Liver (tissue), 9 donors: ENCODE data around the gene GPT2. TPM values are rescaled to one million over a fixed set of nuclear protein-coding genes. Genes with fewer than 3 reads are reported as not detected.
A peak's percentile ranks its signal among the peaks of the same experiment; 100 is the strongest.

Source experiments
- DNase-seq: peaks from one replicate; pipeline ENCODE4 v3.0.0-alpha.2; 2017; ENCODE audit warnings: low spot score
- H3K27ac ChIP-seq, 2 donors: one replicate each; pipeline ENCODE4 v1.7.0; 2013; ENCODE audit warnings: inconsistent platforms in 2 of 2, low read length in 2 of 2, control low read depth in 1 of 2, low read depth in 1 of 2, mild to moderate bottlenecking in 1 of 2
- H3K27me3 ChIP-seq, 4 donors: one replicate each; pipeline versions ENCODE4 v1.6.1 to v1.7.0; 2013; ENCODE audit warnings: low read length in 3 of 4, inconsistent platforms in 1 of 4, mild to moderate bottlenecking in 1 of 4, moderate library complexity in 1 of 4; ENCODE audit not compliant: control insufficient read depth in 4 of 4, insufficient read depth in 4 of 4
- H3K36me3 ChIP-seq, 4 donors: one replicate each; pipeline versions ENCODE4 v1.6.1 to v1.7.0; 2013; ENCODE audit warnings: low read length in 3 of 4, mild to moderate bottlenecking in 3 of 4, low read depth in 1 of 4, moderate library complexity in 1 of 4; ENCODE audit not compliant: control insufficient read depth in 4 of 4, insufficient read depth in 3 of 4
- H3K4me1 ChIP-seq, 4 donors: one replicate each; pipeline versions ENCODE4 v1.6.1 to v1.7.0; 2013; ENCODE audit warnings: low read length in 3 of 4, mild to moderate bottlenecking in 3 of 4, moderate library complexity in 1 of 4; ENCODE audit not compliant: control insufficient read depth in 4 of 4, insufficient read depth in 4 of 4
- H3K4me3 ChIP-seq, 3 donors: one replicate each; pipeline versions ENCODE4 v1.6.1 to v1.7.0; 2013; ENCODE audit warnings: low read length in 3 of 3, control low read depth in 1 of 3, low read depth in 1 of 3, mild to moderate bottlenecking in 1 of 3
- H3K9ac ChIP-seq, 2 donors: one replicate each; pipeline ENCODE4 v1.7.0; 2013; ENCODE audit warnings: low read length in 2 of 2, mild to moderate bottlenecking in 2 of 2, moderate library complexity in 2 of 2, control low read depth in 1 of 2, low read depth in 1 of 2
- H3K9me3 ChIP-seq, 4 donors: one replicate each; pipeline versions ENCODE4 v1.6.1 to v1.7.0; 2013; ENCODE audit warnings: low read length in 3 of 4; ENCODE audit not compliant: control insufficient read depth in 4 of 4
- EGR1 ChIP-seq, 2 donors: IDR thresholded peaks; 2 replicates each; pipeline ENCODE4 v1.6.1; 2016 to 2018; ENCODE audit warnings: antibody characterized with exemption in 2 of 2, low read depth in 2 of 2
- FOXA2 ChIP-seq: IDR thresholded peaks from 2 replicates; pipeline ENCODE4 v1.6.1; 2016; ENCODE audit warnings: antibody characterized with exemption
- GABPA ChIP-seq, 2 donors: IDR thresholded peaks in 1 of 2; conservative IDR thresholded peaks in 1 of 2; 2 replicates each; pipeline ENCODE4 v1.6.1; 2016; ENCODE audit warnings: antibody characterized with exemption in 2 of 2, mild to moderate bottlenecking in 1 of 2, moderate library complexity in 1 of 2
- HNF4A ChIP-seq, 2 donors: conservative IDR thresholded peaks; 2 replicates each; pipeline ENCODE4 v1.6.1; 2016; ENCODE audit warnings: antibody characterized with exemption in 2 of 2, mild to moderate bottlenecking in 2 of 2
- HNF4G ChIP-seq: IDR thresholded peaks from 2 replicates; pipeline ENCODE4 v1.6.1; 2016; ENCODE audit warnings: antibody characterized with exemption
- JUND ChIP-seq, 2 donors: IDR thresholded peaks; 2 replicates each; pipeline ENCODE4 v1.6.1; 2016; ENCODE audit warnings: antibody characterized with exemption in 2 of 2
- NR2F2 ChIP-seq: IDR thresholded peaks from 2 replicates; pipeline ENCODE4 v1.6.1; 2016; ENCODE audit warnings: antibody characterized with exemption
- RAD21 ChIP-seq, 2 donors: IDR thresholded peaks; 2 replicates each; pipeline ENCODE4 v1.6.1; 2016; ENCODE audit warnings: antibody characterized with exemption in 2 of 2, mild to moderate bottlenecking in 2 of 2
- RXRA ChIP-seq, 2 donors: IDR thresholded peaks; 2 replicates each; pipeline ENCODE4 v1.6.1; 2017 to 2018; ENCODE audit warnings: antibody characterized with exemption in 2 of 2, mild to moderate bottlenecking in 1 of 2
- SP1 ChIP-seq: IDR thresholded peaks from 2 replicates; pipeline ENCODE4 v1.6.1; 2018; ENCODE audit warnings: antibody characterized with exemption, mild to moderate bottlenecking
- TAF1 ChIP-seq: conservative IDR thresholded peaks from 2 replicates; pipeline ENCODE4 v1.6.1; 2016; ENCODE audit warnings: antibody characterized with exemption, mild to moderate bottlenecking
- WGBS: extraction: QIAGEN DNeasy Blood & Tissue Kit; methylation state at CpG from one replicate; pipeline ENCODE4 v1.1.7; 2013; 5-methylcytosine and 5-hydroxymethylcytosine counted together
- polyA plus RNA-seq, 2 donors: library from polyadenylated mRNA; stranded (reverse) in 1 of 2; unstranded in 1 of 2; fragments of 200-250 nt in 1 of 2; fragments of >200 nt in 1 of 2; fragmentation: Nextera tagmentation in 1 of 2; extraction: Ambion mirVana in 1 of 2; gene quantifications; one replicate each; pipeline versions ENCODE4 v1.2.1 to v1.2.3, GENCODE V29; 2013 to 2015
- total RNA-seq, 2 donors: library from RNA; depleted of rRNA; stranded (reverse); fragments of >200 nt; gene quantifications; one replicate each; pipeline ENCODE4 v1.2.3, GENCODE V29; 2014
- TF ChIP-seq, protein P1 (sequence below): IDR thresholded peaks from 2 replicates; pipeline ENCODE4 v1.6.1; 2016; ENCODE audit warnings: antibody characterized with exemption, mild to moderate bottlenecking
- TF ChIP-seq, protein P2 (sequence below): IDR thresholded peaks from 2 replicates; pipeline ENCODE4 v1.6.1; 2016; ENCODE audit warnings: antibody characterized with exemption
- TF ChIP-seq, protein P3 (sequence below): IDR thresholded peaks from 2 replicates; pipeline ENCODE4 v1.6.1; 2016; ENCODE audit warnings: antibody characterized with exemption
- TF ChIP-seq, protein P4 (sequence below): IDR thresholded peaks from 2 replicates; pipeline ENCODE4 v1.6.1; 2016; ENCODE audit warnings: antibody characterized with exemption
- donor health status: healthy.
- donor health status: healthy.
- donor health status: healthy.
- donor health status: healthy.
- donor health status: healthy.

GPT2 gene
- total and polyA plus RNA-seq, 4 donors: 6.8 to 78.3 (median 47.0) TPM

DNA sequence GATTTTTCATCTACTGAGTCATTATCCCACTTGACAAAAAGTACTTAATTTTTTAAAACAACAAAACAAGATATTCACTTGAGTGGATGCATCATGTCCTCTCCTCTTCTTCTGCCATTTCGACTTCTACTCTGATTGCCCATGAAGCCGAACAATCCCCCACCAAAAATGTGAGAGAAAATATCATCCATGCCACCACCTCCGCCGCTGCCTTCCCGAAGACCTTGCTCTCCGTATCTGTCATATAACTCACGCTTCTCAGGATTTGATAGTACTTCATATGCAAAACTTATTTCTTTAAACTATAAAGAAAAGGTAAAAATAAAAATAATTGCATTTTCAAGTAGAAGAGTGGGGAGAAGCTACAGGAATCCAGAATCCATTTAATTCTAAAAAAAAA lies 87.1 kb downstream of the GPT2 start:
- WGBS: 97% methylated on average over 7 of the region's 7 CpGs
- TF ChIP-seq EGR1 (IDR thresholded peaks at IDR 0.05; ENCODE audit: low read depth in 2 of 2) (no peak), RAD21 (IDR thresholded peaks at IDR 0.05) (no peak)
- Histone ChIP-seq H3K36me3 (peaks cover 3 to 31% (median 18%) of the 10 kb centered on the region in 4 donors), H3K9me3 (no peaks in the 10 kb centered on the region), H3K9ac (no peak overlapping the region), H3K27ac (no peak overlapping the region), H3K4me3 (no peak overlapping the region), H3K4me1 (peaks cover 7 to 36% (median 14%) of the 10 kb centered on the region in 4 donors), H3K27me3 (no peaks in the 10 kb centered on the region)
- no peak for DNase-seq

DNA sequence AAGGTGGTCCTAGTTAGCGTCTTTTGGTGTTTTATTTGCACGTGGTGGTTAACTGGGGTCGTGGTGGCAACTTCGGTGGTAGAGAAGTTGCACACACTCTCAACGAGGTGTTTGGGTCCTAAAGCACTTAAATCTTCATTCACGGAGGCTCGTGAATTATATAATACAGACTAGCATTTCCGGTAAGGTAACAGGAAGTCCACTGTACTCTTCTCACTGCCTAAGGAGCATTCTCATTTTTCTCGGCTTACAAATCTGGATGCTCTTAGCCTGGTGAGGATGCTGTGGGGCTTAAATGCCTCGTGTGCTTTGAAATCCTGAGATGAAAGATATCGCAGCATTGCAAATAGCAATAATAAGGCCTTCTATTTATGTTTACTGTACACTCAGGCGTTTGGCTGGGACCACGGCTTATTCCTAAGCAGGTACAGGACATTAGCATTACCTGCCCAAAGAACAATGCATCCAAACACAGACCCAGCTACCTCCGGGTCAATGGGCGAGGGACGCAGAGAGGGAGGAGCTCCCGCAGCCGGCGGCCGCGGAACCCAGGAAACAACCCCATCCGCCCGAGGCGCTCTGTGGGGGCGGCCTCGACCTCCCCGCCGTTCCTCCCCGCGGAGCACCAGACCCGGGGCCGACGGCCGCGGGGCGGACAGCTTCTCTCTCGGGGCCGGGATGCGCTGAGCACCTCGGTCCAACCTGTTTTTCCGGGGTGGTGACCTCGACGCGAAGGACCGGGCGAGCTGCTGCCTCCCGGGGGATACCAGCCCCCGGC lies 88.5 kb downstream of the GPT2 start:
- Histone ChIP-seq H3K4me1 (peaks cover 7 to 42% (median 16%) of the 10 kb centered on the region in 4 donors), H3K27me3 (no peaks in the 10 kb centered on the region), H3K4me3 (peak overlapping the region; percentile 86 to 93 (median 92)), H3K36me3 (peaks cover 3 to 17% (median 9%) of the 10 kb centered on the region in 4 donors), H3K27ac (peak overlapping the region; percentile 65 to 99), H3K9ac (peak overlapping the region; percentile 89 to 96), H3K9me3 (no peaks in the 10 kb centered on the region)
- TF ChIP-seq GABPA (IDR thresholded peaks at IDR 0.05 in 1 of 2, conservative IDR thresholded peaks at IDR 0.05 in 1 of 2) (peak; percentile 34 to 58), NR2F2 (no peak)
- TF ChIP-seq, protein P1, sequence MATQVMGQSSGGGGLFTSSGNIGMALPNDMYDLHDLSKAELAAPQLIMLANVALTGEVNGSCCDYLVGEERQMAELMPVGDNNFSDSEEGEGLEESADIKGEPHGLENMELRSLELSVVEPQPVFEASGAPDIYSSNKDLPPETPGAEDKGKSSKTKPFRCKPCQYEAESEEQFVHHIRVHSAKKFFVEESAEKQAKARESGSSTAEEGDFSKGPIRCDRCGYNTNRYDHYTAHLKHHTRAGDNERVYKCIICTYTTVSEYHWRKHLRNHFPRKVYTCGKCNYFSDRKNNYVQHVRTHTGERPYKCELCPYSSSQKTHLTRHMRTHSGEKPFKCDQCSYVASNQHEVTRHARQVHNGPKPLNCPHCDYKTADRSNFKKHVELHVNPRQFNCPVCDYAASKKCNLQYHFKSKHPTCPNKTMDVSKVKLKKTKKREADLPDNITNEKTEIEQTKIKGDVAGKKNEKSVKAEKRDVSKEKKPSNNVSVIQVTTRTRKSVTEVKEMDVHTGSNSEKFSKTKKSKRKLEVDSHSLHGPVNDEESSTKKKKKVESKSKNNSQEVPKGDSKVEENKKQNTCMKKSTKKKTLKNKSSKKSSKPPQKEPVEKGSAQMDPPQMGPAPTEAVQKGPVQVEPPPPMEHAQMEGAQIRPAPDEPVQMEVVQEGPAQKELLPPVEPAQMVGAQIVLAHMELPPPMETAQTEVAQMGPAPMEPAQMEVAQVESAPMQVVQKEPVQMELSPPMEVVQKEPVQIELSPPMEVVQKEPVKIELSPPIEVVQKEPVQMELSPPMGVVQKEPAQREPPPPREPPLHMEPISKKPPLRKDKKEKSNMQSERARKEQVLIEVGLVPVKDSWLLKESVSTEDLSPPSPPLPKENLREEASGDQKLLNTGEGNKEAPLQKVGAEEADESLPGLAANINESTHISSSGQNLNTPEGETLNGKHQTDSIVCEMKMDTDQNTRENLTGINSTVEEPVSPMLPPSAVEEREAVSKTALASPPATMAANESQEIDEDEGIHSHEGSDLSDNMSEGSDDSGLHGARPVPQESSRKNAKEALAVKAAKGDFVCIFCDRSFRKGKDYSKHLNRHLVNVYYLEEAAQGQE: no peak
- 2% methylated on average over 48 of the region's 48 CpGs for WGBS
- no peak for DNase-seq

DNA sequence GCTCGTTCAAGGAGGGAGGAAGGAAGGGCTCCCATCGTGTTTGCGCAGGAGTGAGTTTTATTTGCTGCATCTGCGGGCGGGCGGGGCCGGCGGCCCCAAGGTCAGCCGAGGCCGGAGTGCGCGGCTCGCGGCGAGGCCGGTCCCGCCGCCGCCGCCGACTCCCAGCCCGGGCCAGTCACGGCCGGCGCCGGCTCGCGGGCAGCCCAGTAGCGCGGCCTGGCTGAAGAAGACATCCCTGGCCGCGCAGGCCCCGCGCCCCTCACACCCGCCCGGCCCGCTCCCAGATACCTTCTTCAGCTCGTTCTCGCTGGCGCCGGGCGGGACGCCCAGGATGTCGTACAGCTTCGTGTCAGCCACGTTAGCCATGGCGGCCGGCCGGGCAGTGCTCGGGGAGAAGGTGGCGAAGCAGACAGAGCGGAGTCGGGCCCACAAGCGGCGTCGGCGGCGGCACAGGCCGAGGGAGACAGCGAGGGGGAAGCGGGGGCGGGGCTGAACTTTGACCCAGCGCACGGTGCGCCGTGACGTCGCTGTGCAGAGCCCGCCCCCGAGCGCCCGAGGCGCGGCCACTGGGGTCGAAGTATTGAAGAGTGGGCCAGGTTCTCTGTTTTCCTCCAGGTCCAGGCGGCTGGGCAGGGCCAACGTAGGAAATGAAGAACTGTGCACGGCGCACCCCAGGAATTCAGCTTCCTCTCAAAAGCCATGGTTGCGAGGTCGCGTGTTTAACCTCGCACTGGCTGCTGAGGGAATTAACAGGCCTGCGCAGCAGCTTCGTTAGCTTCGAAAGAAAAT lies 89.2 kb downstream of the GPT2 start, which contains the start of gene DNAJA2:
DNAJA2 (minus strand) TSS at position 468 of the 789 bp plus-strand sequence; CDS start at position 366, 102 bp downstream.
- peaks cover 3 to 10% (median 5%) of the 10 kb centered on the region in 4 donors for H3K36me3 ChIP-seq
- H3K9me3 ChIP-seq: no peaks in the 10 kb centered on the region
- peak within 1 kb of the TSS; percentile 86 to 93 (median 92) for H3K4me3 ChIP-seq
- H3K27me3 ChIP-seq: no peaks in the 10 kb centered on the region
- peak within 1 kb of the TSS; percentile 89 to 96 for H3K9ac ChIP-seq
- peak; percentile 95 for DNase-seq
- peak within 1 kb of the TSS; percentile 65 to 99 for H3K27ac ChIP-seq
- peaks cover 7 to 42% (median 16%) of the 10 kb centered on the region in 4 donors for H3K4me1 ChIP-seq
- under 1% methylated on average over 86 of the region's 86 CpGs for WGBS
- TF ChIP-seq SP1 (peak; percentile 65), HNF4G (no peak), RAD21 (IDR thresholded peaks at IDR 0.05) (peak in 1 of 2 donors; percentile 9), HNF4A (conservative IDR thresholded peaks at IDR 0.05) (peak; percentile 46 to 63), TAF1 (peak; percentile 50), RXRA (IDR thresholded peaks at IDR 0.05) (peak; percentile 34 to 40), FOXA2 (no peak), JUND (IDR thresholded peaks at IDR 0.05) (no peak), GABPA (IDR thresholded peaks at IDR 0.05 in 1 of 2, conservative IDR thresholded peaks at IDR 0.05 in 1 of 2) (no peak), EGR1 (IDR thresholded peaks at IDR 0.05; ENCODE audit: low read depth in 2 of 2) (peak in 1 of 2 donors; percentile 64), NR2F2 (peak; percentile 72)
- TF ChIP-seq, protein P2, sequence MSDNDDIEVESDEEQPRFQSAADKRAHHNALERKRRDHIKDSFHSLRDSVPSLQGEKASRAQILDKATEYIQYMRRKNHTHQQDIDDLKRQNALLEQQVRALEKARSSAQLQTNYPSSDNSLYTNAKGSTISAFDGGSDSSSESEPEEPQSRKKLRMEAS: peak; percentile 35
- TF ChIP-seq, protein P1: peak; percentile 86
- TF ChIP-seq, protein P3, sequence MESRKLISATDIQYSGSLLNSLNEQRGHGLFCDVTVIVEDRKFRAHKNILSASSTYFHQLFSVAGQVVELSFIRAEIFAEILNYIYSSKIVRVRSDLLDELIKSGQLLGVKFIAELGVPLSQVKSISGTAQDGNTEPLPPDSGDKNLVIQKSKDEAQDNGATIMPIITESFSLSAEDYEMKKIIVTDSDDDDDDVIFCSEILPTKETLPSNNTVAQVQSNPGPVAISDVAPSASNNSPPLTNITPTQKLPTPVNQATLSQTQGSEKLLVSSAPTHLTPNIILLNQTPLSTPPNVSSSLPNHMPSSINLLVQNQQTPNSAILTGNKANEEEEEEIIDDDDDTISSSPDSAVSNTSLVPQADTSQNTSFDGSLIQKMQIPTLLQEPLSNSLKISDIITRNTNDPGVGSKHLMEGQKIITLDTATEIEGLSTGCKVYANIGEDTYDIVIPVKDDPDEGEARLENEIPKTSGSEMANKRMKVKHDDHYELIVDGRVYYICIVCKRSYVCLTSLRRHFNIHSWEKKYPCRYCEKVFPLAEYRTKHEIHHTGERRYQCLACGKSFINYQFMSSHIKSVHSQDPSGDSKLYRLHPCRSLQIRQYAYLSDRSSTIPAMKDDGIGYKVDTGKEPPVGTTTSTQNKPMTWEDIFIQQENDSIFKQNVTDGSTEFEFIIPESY: no peak
- TF ChIP-seq, protein P4, sequence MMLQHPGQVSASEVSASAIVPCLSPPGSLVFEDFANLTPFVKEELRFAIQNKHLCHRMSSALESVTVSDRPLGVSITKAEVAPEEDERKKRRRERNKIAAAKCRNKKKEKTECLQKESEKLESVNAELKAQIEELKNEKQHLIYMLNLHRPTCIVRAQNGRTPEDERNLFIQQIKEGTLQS: no peak
